SKM-1 (cell line): Measurements from ENCODE around the gene SPTBN2.
A peak's percentile ranks its signal among the peaks of the same experiment; 100 is the strongest.
"Not testable (repeated sequence)": the region's sequence is repeated elsewhere in the genome, so short reads cannot be mapped to it uniquely, and the experiment has no call there.

Experiments used
- DNase-seq: peaks from one replicate; lab custom pipeline; 2025; ENCODE audit not compliant: unreplicated experiment; lab: John Stamatoyannopoulos, UW

Gene SPTBN2

GRCh38 chr11:66643745-66644437 lies 85.1 kb downstream of the SPTBN2 start:
- DNase-seq, result no peak

- no peak for DNase-seq
Observed at GRCh38 chr11:66641834-66642233, 87.2 kb downstream of the SPTBN2 start.

GRCh38 chr11:66639814-66640340 lies 89.1 kb downstream of the SPTBN2 start:
- not testable (repeated sequence) for DNase-seq

GRCh38 chr11:66639066-66639813 lies 89.8 kb downstream of the SPTBN2 start:
- DNase-seq, result no peak

- DNase-seq, result peak; percentile 99
Observed at GRCh38 chr11:66638177-66639065, 90.6 kb downstream of the SPTBN2 start, which contains the start of gene RBM4. TSS of gene RBM4 (plus strand) at chr11:66638703. CDS start at chr11:66639712, 1,009 bp downstream.

GRCh38 chr11:66637557-66638176 lies 91.3 kb downstream of the SPTBN2 start:
- DNase-seq, result no peak

- DNase-seq, result no peak
Observed at GRCh38 chr11:66636411-66636810, 92.6 kb downstream of the SPTBN2 start.
